Activated CD4-positive, alpha-beta T cell treated with anti-CD3 and anti-CD28 coated beads for 24 hours (primary cell): Measurements from ENCODE around the gene CACNA1E.
"Not testable (repeated sequence)": the region's sequence is repeated elsewhere in the genome, so short reads cannot be mapped to it uniquely, and the experiment has no call there.

Source experiments
- DNase-seq, 2 donors: peaks; one replicate each; pipeline ENCODE4 v3.0.0-alpha.2; 2020; ENCODE audit warnings: low read depth in 2 of 2

The CACNA1E gene

GRCh38 chr1:181516706-181517105 is 33.4 kb downstream of the CACNA1E start:
- DNase-seq = no peak

GRCh38 chr1:181517181-181517875 is 34.0 kb downstream of the CACNA1E start:
- DNase-seq = no peak

- DNase-seq = no peak
These were observed 34.8 kb downstream of the CACNA1E start for GRCh38 chr1:181518152-181518551.

GRCh38 chr1:181522864-181523263 is 39.5 kb downstream of the CACNA1E start:
- no peak for DNase-seq

GRCh38 chr1:181525104-181525721 is 41.9 kb downstream of the CACNA1E start:
- no peak for DNase-seq

GRCh38 chr1:181528241-181528640 is 44.9 kb downstream of the CACNA1E start:
- DNase-seq = not testable (repeated sequence)

GRCh38 chr1:181531441-181531840 is 48.1 kb downstream of the CACNA1E start:
- DNase-seq = no peak

GRCh38 chr1:181531951-181532600 is 48.8 kb downstream of the CACNA1E start:
- no peak for DNase-seq

- DNase-seq = no peak
These were observed 55.5 kb downstream of the CACNA1E start for GRCh38 chr1:181538836-181539235.

GRCh38 chr1:181541458-181541857 is 58.1 kb downstream of the CACNA1E start:
- DNase-seq = no peak

GRCh38 chr1:181541947-181542346 is 58.6 kb downstream of the CACNA1E start:
- DNase-seq = no peak

- not testable (repeated sequence) for DNase-seq
These were observed 59.1 kb downstream of the CACNA1E start for GRCh38 chr1:181542406-181542805.

- no peak for DNase-seq
These were observed 62.1 kb downstream of the CACNA1E start for GRCh38 chr1:181545395-181545794.

GRCh38 chr1:181548497-181548896 is 65.2 kb downstream of the CACNA1E start:
- DNase-seq = no peak

- no peak for DNase-seq
These were observed 67.9 kb downstream of the CACNA1E start for GRCh38 chr1:181551249-181551648.

GRCh38 chr1:181551754-181552153 is 68.4 kb downstream of the CACNA1E start:
- DNase-seq = no peak

GRCh38 chr1:181554465-181554864 is 71.1 kb downstream of the CACNA1E start:
- no peak for DNase-seq

- no peak for DNase-seq
These were observed 73.3 kb downstream of the CACNA1E start for GRCh38 chr1:181556631-181557030.

- DNase-seq = no peak
These were observed 74.0 kb downstream of the CACNA1E start for GRCh38 chr1:181557313-181557712.

- DNase-seq = no peak
These were observed 75.1 kb downstream of the CACNA1E start for GRCh38 chr1:181558416-181558815.

- no peak for DNase-seq
These were observed 75.8 kb downstream of the CACNA1E start for GRCh38 chr1:181559142-181559541.

GRCh38 chr1:181562395-181562794 is 79.1 kb downstream of the CACNA1E start:
- no peak for DNase-seq

- DNase-seq = no peak
These were observed 85.4 kb downstream of the CACNA1E start for GRCh38 chr1:181568736-181569135.
